G401.6 (cell line): Measurements from ENCODE around the gene OVOL2.

Experiments used
- FAIRE-seq: peaks from 2 replicates; lab custom pipeline; 2012; peaks lifted over from hg19 to GRCh38; lab: Jason Lieb, UNC

OVOL2 gene

GRCh38 chr20:17976305-17976704 is 81.4 kb downstream of the OVOL2 start:
- no peak for FAIRE-seq
